ENCODE results near the gene EVI5.
A peak's percentile ranks its signal among the peaks of the same experiment; 100 is the strongest.

DNA sequence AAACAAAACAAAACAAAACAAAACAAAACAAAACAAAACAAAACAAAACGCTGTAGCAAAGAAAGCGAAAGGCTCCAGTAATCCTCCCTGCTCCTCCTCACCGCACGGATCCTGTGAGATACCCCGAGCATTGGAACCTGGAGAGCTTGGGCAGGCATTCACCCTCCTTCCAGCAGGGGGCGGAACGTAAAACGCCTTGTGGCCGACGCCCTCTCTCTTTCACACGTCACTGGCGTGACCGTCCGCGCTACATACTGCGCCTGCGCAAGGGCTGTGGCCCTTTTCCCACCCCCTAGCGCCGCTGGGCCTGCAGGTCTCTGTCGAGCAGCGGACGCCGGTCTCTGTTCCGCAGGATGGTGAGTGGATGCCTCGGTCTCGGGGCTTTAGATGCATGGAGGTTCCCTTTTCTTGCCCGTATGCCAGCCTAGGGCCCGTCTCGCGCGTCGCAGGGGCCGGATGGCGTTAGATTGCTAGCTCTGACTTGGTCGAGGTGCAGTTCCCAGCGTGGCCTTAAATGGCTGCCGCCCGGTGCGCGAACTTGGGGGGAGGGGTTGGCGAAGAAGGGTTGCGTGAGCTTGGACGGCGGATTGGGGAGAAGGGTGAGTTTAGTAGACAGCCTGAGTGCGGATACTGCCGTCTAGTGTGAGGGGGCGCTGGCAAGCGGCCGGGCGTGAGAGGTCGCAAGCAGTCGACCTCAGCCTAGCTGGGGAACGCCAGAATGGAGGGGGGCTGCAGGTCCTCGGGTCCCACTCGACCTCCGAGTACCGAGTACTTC is 47.0 kb upstream of the EVI5 start, which contains the start of gene RPL5:
- TF ChIP-seq, protein P1, sequence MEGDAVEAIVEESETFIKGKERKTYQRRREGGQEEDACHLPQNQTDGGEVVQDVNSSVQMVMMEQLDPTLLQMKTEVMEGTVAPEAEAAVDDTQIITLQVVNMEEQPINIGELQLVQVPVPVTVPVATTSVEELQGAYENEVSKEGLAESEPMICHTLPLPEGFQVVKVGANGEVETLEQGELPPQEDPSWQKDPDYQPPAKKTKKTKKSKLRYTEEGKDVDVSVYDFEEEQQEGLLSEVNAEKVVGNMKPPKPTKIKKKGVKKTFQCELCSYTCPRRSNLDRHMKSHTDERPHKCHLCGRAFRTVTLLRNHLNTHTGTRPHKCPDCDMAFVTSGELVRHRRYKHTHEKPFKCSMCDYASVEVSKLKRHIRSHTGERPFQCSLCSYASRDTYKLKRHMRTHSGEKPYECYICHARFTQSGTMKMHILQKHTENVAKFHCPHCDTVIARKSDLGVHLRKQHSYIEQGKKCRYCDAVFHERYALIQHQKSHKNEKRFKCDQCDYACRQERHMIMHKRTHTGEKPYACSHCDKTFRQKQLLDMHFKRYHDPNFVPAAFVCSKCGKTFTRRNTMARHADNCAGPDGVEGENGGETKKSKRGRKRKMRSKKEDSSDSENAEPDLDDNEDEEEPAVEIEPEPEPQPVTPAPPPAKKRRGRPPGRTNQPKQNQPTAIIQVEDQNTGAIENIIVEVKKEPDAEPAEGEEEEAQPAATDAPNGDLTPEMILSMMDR (IDR thresholded peaks at IDR 0.05; ENCODE audit: low read depth, low read length, poor library complexity, severe bottlenecking): peak; percentile 81
- TF ChIP-seq EZH2phosphoT487 (IDR thresholded peaks at IDR 0.05; ENCODE audit: borderline replicate concordance, low read length): no peak
